ENCODE results near the gene CDC42.

CDC42 gene

DNA sequence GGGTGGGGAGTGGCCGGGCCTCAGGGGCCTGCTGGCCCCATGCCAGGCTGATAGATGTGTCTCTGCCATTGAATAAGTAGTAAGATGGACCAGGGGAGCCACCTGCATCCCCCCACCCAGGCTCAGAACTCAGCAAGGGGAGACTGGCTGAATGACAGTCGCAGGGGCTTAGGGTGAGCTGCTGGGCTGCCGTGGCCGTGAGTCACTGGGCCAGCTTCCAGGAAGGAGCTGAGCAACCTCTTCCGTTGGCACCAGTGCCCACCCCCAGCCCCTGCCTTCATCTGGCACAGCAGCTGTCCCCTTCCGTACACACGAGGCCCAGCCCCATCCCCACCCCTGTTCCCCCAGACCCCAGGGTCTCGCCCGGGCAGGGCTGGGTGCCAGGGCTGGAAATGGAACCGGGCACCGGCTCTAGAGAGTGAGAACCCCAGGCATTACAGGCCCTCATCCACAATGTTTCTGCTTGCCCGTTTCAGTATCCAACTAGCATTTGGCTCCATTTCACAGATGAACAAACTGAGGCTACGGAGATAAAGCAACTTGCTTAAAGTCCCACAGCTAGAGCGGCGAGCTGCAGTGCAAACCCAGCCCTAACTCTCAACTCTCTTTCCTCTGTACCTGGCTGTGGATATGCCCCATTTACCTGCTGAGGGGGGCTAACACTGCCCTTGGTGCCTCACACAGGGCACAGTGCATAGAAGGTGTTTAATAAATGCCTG is 80.2 kb downstream of the CDC42 start:
- no peak for DNase-seq

DNA sequence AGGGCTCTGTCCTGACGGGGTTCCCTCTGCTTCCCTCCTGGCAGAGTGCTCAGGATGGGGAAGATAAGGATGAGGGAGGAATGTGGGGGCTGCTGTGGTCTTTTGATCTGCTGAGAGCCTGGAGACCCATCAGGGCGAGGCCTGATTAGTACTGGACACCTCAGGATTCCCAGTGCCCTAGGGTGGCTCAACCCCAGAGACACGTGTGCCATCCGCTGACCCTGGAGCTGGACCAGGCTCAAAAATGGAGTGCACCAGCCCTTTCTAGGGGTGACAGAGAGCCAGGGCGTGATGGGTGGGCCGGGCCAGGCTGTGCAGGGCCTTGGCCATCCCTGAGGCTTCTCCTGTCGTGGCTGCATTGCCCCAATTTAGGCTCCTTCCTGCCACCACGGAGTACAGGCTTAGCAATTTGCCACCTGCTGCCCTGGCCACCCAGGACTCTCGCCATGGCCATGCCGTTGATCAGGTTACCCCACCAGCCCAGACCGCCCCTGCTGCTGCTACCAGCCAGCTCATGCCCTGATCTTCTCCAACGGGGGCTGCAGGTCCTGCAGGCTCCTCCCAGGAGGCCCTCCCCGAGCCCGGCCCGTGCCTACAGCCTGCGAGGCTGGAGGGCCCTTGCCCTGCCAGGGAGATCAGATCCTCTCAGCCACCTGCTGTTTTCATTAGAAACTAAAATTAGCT is 80.9 kb downstream of the CDC42 start:
- no peak for DNase-seq

DNA sequence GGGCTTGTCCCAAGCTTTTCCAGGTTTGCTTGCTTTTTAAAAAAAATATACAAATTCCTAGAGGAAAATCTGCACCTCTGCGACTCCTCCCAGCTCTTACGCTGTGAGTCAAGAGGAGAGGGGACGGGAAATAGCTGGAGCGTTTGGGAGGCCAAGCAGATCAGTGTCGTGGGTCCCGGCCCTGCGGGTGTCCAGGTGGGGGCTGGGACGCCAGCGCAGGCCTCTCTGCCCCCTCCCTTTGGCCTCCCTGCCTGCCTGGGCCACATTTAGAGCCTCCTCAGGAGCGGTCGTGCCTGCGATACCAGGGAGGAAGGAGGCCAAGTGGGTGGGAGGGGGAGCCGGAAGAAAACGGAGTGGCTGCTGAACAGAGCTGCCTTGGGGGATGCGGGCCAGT is 81.4 kb downstream of the CDC42 start:
- DNase-seq, result no peak

DNA sequence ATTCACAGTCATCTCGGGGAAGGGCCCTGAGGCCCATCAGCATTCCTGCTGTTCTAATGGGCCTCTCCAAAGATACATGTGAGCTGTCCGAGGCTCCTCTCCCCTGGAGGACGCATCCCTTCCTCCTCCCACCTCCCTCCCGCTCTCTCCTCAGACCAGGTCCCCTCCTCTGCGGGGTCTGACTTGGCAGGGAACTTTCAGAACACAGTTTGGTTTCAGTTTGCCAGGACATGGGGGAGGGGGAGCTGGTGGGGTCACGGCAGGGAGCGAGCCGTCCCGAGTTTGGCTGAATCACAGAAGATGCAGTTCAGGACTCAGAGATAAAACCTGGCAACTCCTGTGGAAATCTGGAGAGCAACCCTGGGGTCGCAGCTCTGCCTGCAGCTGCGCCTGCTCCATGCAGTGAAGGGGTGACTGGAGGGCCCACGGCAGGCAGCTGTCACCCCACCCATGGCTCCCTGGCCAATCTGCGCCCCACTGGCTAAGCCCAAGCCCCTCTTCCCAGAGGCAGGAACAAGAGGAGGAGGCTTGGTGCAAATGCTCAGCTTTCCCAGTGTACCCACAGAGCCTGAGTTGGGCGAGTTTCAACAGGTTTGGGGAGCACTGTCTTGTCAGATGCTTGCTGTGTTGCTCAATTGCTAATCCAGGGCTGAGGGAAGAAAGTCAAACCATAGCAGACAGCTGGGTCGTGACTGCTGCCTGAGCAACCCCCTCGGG is 84.7 kb downstream of the CDC42 start:
- DNase-seq, result no peak

DNA sequence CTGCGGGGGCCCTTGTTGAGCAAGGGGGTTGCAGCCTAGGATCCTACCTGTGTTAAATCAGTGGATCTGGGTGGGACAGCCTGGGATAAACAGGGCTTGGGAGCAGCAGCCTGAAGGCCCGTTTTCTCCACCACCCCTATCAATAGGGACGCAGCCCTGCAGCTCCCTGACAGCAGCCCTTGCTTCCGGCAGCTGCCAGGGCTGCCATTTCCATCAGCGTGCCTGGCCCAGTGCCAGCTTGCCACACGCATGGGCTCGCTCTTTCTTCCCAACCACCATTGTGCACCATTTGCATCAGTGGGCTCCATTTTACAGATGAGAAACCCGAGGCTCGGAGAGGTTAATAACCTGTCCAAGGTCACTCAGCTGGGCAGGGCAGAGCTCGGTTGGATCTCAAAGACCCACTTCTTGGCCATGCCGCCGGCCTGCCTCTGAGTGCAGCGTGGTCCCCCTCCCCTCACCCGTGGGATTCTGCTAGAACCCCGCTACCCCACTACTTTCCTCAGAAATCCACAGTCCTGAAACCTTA is 86.6 kb downstream of the CDC42 start:
- DNase-seq, result peak; percentile 41

DNA sequence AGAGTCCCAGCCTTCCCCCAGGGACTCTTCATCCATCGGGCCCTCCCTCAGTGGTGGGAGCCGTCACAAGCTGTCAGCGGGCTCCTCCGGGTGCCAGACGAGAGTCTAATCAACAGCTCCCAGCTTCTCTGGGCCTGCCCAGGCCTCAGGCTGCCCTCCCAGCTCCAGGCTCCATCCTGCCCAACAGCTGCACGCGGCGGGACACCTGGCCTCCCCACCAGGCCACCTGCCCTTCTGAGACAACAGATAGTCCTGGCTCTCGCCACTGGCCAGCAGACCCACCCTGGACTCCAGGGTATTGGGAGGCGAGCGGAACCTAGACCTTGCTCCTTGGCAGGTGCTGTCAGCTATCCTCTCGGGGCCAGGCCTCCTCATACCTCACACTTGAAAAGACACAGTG is 87.3 kb downstream of the CDC42 start:
- peak; percentile 81 for DNase-seq
